SK-N-SH (cell line): ENCODE results near the gene FOXP1. TPM values are rescaled to one million over a fixed set of nuclear protein-coding genes. Genes with fewer than 3 reads are reported as not detected.

ENCODE experiments used
- CTCF ChIA-PET: fragments of 300-600, 350-600 bp; formaldehyde crosslinking; extraction: SDS; loops from one replicate; lab custom pipeline; 2021; lab: Yijun Ruan, JAX
- POLR2A ChIA-PET: fragments of 350-600 bp; sonication (Branson Sonifier 250); formaldehyde crosslinking; extraction: SDS; loops from one replicate; lab custom pipeline; 2020; ENCODE audit warnings: antibody characterized with exemption, inconsistent platforms; lab: Yijun Ruan, JAX
- DNase-seq: peaks from one replicate; pipeline ENCODE4 v3.0.0; 2012
- H2AFZ ChIP-seq: fragments of 200-600 bp; sonication (generic); 2 replicates; pipeline ENCODE4 v1.8.1; 2016; ENCODE audit warnings: antibody characterized with exemption, mild to moderate bottlenecking, low read depth
- H3F3A ChIP-seq: fragments of 200-600 bp; sonication (generic); replicated peaks from 2 replicates; pipeline ENCODE3; 2016; ENCODE audit warnings: antibody characterized with exemption, mild to moderate bottlenecking; ENCODE audit not compliant: insufficient read depth
- H3K27ac ChIP-seq, 2 experiments: fragments of 200-500 bp in 1 of 2; fragments of 200-600 bp in 1 of 2; sonication (Bioruptor generic) in 1 of 2; sonication (generic), shearing (Covaris generic) in 1 of 2; 2 replicates each; pipeline versions ENCODE4 v1.5.1 to v1.6.1; 2014 to 2016; ENCODE audit warnings: low read depth in 2 of 2, inconsistent platforms in 1 of 2, low read length in 1 of 2, mild to moderate bottlenecking in 1 of 2, mixed read lengths in 1 of 2
- H3K27me3 ChIP-seq: fragments of 200-600 bp; sonication (generic), shearing (Covaris generic); 2 replicates; pipeline ENCODE4 v1.6.1; 2016; ENCODE audit warnings: mixed run types; ENCODE audit not compliant: insufficient read depth
- H3K36me3 ChIP-seq, 2 experiments: fragments of 200-500 bp in 1 of 2; fragments of 200-600 bp in 1 of 2; sonication (Bioruptor generic) in 1 of 2; sonication (generic) in 1 of 2; replicated peaks in 1 of 2; 2 replicates each; pipeline versions ENCODE3 to v1.5.1; 2014 to 2016; ENCODE audit warnings: low read length in 1 of 2, mild to moderate bottlenecking in 1 of 2; ENCODE audit not compliant: insufficient read depth in 2 of 2, control insufficient read depth in 1 of 2
- H3K4me1 ChIP-seq, 2 experiments: fragments of 200-500 bp in 1 of 2; fragments of 200-600 bp in 1 of 2; sonication (Bioruptor generic) in 1 of 2; sonication (generic), shearing (Covaris generic) in 1 of 2; 2 replicates each; pipeline versions ENCODE4 v1.5.1 to v1.6.1; 2014 to 2016; ENCODE audit warnings: low read depth in 1 of 2, low read length in 1 of 2, mixed run types in 1 of 2; ENCODE audit not compliant: insufficient read depth in 2 of 2, control insufficient read depth in 1 of 2
- H3K4me2 ChIP-seq: fragments of 200-600 bp; sonication (generic), shearing (Covaris generic); 2 replicates; pipeline ENCODE4 v1.6.1; 2017; ENCODE audit warnings: mixed run types
- H3K4me3 ChIP-seq, 2 experiments: fragments of 200-500 bp in 1 of 2; fragments of 200-600 bp in 1 of 2; sonication (Bioruptor generic) in 1 of 2; sonication (generic), shearing (Covaris generic) in 1 of 2; 2 replicates each; pipeline versions ENCODE4 v1.5.1 to v1.8.1; 2014 to 2016; ENCODE audit warnings: low read depth in 2 of 2, inconsistent platforms in 1 of 2, low read length in 1 of 2, mild to moderate bottlenecking in 1 of 2, mixed read lengths in 1 of 2, moderate library complexity in 1 of 2
- H3K79me2 ChIP-seq: fragments of 200-600 bp; sonication (generic); 2 replicates; pipeline ENCODE4 v1.8.1; 2017; ENCODE audit warnings: mild to moderate bottlenecking; ENCODE audit not compliant: insufficient read depth
- H3K9ac ChIP-seq: fragments of 200-600 bp; sonication (generic); 2 replicates; pipeline ENCODE4 v1.6.1; 2017; ENCODE audit warnings: mixed run types
- H3K9me2 ChIP-seq: fragments of 200-600 bp; sonication (generic); 2 replicates; pipeline ENCODE4 v1.6.1; 2017; ENCODE audit warnings: mixed run types
- H3K9me3 ChIP-seq: fragments of 200-600 bp; sonication (generic); 2 replicates; pipeline ENCODE4 v1.6.1; 2017; ENCODE audit warnings: mixed run types, mild to moderate bottlenecking, moderate library complexity
- H4K20me1 ChIP-seq: fragments of 200-600 bp; sonication (generic); 2 replicates; pipeline ENCODE4 v1.6.1; 2017; ENCODE audit warnings: mild to moderate bottlenecking, mixed run types; ENCODE audit not compliant: insufficient read depth
- CHD2 ChIP-seq: fragments of 150-350 bp; IDR thresholded peaks from 2 replicates; pipeline ENCODE4 v1.6.1; 2018; ENCODE audit warnings: low read length; ENCODE audit not compliant: partially characterized antibody
- ELF1 ChIP-seq: IDR thresholded peaks from 2 replicates; pipeline ENCODE4 v1.4.0; 2012
- EP300 ChIP-seq, 2 experiments: IDR thresholded peaks; 2 replicates each; pipeline versions ENCODE4 v1.4.0 to v1.6.1; 2012; ENCODE audit warnings: borderline replicate concordance in 1 of 2, low read depth in 1 of 2, low read length in 1 of 2
- FOSL2 ChIP-seq: IDR thresholded peaks from 2 replicates; pipeline ENCODE4 v1.4.0; 2012; ENCODE audit warnings: low read depth, mild to moderate bottlenecking, moderate library complexity, borderline replicate concordance
- FOXJ3 ChIP-seq: sonication (generic); formaldehyde crosslinking; IDR thresholded peaks from 2 replicates; pipeline ENCODE4 v1.5.1; 2020; ENCODE audit warnings: mild to moderate bottlenecking, missing genetic modification reagents
- FOXM1 ChIP-seq: IDR thresholded peaks from 2 replicates; pipeline ENCODE4 v1.4.0; 2012; ENCODE audit warnings: low read depth, mild to moderate bottlenecking
- GABPA ChIP-seq: IDR thresholded peaks from 2 replicates; pipeline ENCODE4 v1.4.0; 2012; ENCODE audit warnings: low read depth, mild to moderate bottlenecking
- GATA2 ChIP-seq: sonication (generic); formaldehyde crosslinking; IDR thresholded peaks from 2 replicates; pipeline ENCODE4 v1.5.0; 2020; ENCODE audit warnings: mild to moderate bottlenecking, missing genetic modification reagents
- NFIC ChIP-seq: IDR thresholded peaks from 2 replicates; pipeline ENCODE4 v1.4.0; 2012; ENCODE audit warnings: borderline replicate concordance
- POLR2AphosphoS5 ChIP-seq: IDR thresholded peaks from 2 replicates; pipeline ENCODE4 v1.6.1; 2012; ENCODE audit warnings: low read depth, low read length
- RAD21 ChIP-seq: IDR thresholded peaks from 2 replicates; pipeline ENCODE4 v1.6.1; 2012; ENCODE audit warnings: mild to moderate bottlenecking, low read length
- RCOR1 ChIP-seq: fragments of 150-350 bp; IDR thresholded peaks from 2 replicates; pipeline ENCODE4 v1.6.1; 2017; ENCODE audit warnings: antibody characterized with exemption, low read length
- RFX5 ChIP-seq: IDR thresholded peaks from 2 replicates; pipeline ENCODE4 v1.6.1; 2012; ENCODE audit warnings: mild to moderate bottlenecking, improper control_type of control experiment, low read length
- SIN3A ChIP-seq: IDR thresholded peaks from 2 replicates; pipeline ENCODE4 v1.6.1; 2012; ENCODE audit warnings: low read depth, mild to moderate bottlenecking, low read length, moderate library complexity, borderline replicate concordance
- SMC3 ChIP-seq: IDR thresholded peaks from 2 replicates; pipeline ENCODE4 v1.6.1; 2012; ENCODE audit warnings: low read depth, low read length, improper control_type of control experiment
- YY1 ChIP-seq: IDR thresholded peaks from 2 replicates; pipeline ENCODE4 v1.4.0; 2012; ENCODE audit warnings: low read depth, mild to moderate bottlenecking
- WGBS: methylation state at CpG from one replicate; pipeline ENCODE4 v1.1.6; 2017; ENCODE audit warnings: low lambda C conversion rate; 5-methylcytosine and 5-hydroxymethylcytosine counted together
- polyA plus RNA-seq, 3 experiments: library from polyadenylated mRNA; depleted of rRNA; stranded (reverse); fragments of >200 nt; gene quantifications; 2 replicates each; pipeline ENCODE4 v1.2.3, GENCODE V29; 2012
- TF ChIP-seq, protein P1 (sequence below): IDR thresholded peaks from 2 replicates; pipeline ENCODE4 v1.6.1; 2012; ENCODE audit warnings: mild to moderate bottlenecking, low read depth, low read length, moderate library complexity
- TF ChIP-seq, protein P2 (sequence below): IDR thresholded peaks from 2 replicates; pipeline ENCODE4; 2012

The FOXP1 gene
- polyA plus RNA-seq, 1 of the 3 experiments (the other 2 are of a cell fraction) = 8.8 TPM

DNA sequence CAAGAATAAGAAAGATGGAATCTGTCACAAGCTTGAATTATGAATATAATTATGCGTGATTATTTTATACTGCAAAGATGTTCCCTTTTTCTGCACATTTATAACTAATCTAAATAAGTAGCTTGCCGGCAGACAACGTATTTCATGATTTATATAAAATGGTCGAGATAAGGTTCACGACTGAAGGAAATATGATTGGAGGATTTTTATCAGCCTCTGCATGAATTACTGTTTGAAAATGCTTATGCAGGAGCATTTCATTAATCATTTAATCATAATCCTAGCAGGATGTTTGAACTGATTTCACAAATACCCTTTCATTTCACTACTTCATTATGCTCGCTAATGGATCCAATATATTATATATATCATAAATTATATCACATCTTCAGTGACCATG, 580.0 kb downstream of the FOXP1 start:
- H3K27me3 ChIP-seq = no peaks in the 10 kb centered on the region
- peaks cover 0 to 22% of the 10 kb centered on the region in 2 experiments for H3K36me3 ChIP-seq
- no peaks in the 10 kb centered on the region for H3K9me2 ChIP-seq
- WGBS = 70% methylated on average over 6 of the region's 6 CpGs
- ChIA-PET POLR2A (no interaction called here), CTCF (interaction anchor here (0.6 to 4.0 kb wide), 4 partner anchors 65 to 934 kb away, joined by 3 to 43 read pairs (median 4); partner anchors contain the start of gene FOXP1)
- peaks cover 43% of the 10 kb centered on the region for H3F3A ChIP-seq
- H3K79me2 ChIP-seq = peaks cover 92% of the 10 kb centered on the region
- H3K9ac ChIP-seq = no peak overlapping the region
- peak overlapping the region; percentile 47 to 75; a peak in 2 of 4 replicates for H3K27ac ChIP-seq
- peaks cover 16 to 42% of the 10 kb centered on the region in 2 experiments for H3K4me1 ChIP-seq
- H3K4me3 ChIP-seq = no peak overlapping the region
- H2AFZ ChIP-seq = no peak overlapping the region
- H3K9me3 ChIP-seq = no peaks in the 10 kb centered on the region
- no peak overlapping the region for H3K4me2 ChIP-seq
- no peaks in the 10 kb centered on the region for H4K20me1 ChIP-seq
- no peak for DNase-seq
- TF ChIP-seq CHD2 (no peak), RCOR1 (peak; percentile 23; the same call in 1 of the 2 replicates)

DNA sequence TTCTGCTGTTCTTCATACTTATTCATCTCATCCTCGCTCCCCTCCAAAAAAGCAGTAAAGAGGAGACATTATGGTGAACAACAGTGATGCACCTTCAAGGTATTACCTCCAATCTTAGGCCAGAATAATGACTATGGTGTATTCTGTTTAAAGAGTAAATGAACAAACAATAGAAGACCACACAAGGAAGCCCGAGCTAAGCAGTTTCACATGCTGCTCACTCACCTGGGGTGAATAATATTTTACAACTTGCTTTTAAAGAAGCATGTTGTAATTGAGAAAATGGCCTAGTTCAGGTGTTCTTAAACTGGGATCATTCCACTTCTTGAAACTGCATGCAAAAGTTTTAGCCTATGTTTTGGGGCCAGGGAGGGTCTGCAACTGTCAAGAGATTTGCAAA, 581.2 kb downstream of the FOXP1 start:
- DNase-seq = no peak
- Histone ChIP-seq H3F3A (peaks cover 35% of the 10 kb centered on the region), H3K4me1 (peaks cover 16 to 42% of the 10 kb centered on the region in 2 experiments), H3K36me3 (peaks cover 2 to 29% of the 10 kb centered on the region in 2 experiments), H2AFZ (no peak overlapping the region), H3K4me3 (no peak overlapping the region), H3K79me2 (peaks cover 93% of the 10 kb centered on the region), H3K27ac (peak overlapping the region in 1 of 2 experiments; percentile 75; a peak in 2 of 4 replicates), H3K9ac (no peak overlapping the region), H3K9me2 (no peaks in the 10 kb centered on the region), H3K9me3 (no peaks in the 10 kb centered on the region), H4K20me1 (no peaks in the 10 kb centered on the region), H3K4me2 (no peak overlapping the region), H3K27me3 (no peaks in the 10 kb centered on the region)
- WGBS = 96% methylated on average over 2 of the region's 2 CpGs
- CTCF ChIA-PET = no interaction called here
- TF ChIP-seq, protein P1, sequence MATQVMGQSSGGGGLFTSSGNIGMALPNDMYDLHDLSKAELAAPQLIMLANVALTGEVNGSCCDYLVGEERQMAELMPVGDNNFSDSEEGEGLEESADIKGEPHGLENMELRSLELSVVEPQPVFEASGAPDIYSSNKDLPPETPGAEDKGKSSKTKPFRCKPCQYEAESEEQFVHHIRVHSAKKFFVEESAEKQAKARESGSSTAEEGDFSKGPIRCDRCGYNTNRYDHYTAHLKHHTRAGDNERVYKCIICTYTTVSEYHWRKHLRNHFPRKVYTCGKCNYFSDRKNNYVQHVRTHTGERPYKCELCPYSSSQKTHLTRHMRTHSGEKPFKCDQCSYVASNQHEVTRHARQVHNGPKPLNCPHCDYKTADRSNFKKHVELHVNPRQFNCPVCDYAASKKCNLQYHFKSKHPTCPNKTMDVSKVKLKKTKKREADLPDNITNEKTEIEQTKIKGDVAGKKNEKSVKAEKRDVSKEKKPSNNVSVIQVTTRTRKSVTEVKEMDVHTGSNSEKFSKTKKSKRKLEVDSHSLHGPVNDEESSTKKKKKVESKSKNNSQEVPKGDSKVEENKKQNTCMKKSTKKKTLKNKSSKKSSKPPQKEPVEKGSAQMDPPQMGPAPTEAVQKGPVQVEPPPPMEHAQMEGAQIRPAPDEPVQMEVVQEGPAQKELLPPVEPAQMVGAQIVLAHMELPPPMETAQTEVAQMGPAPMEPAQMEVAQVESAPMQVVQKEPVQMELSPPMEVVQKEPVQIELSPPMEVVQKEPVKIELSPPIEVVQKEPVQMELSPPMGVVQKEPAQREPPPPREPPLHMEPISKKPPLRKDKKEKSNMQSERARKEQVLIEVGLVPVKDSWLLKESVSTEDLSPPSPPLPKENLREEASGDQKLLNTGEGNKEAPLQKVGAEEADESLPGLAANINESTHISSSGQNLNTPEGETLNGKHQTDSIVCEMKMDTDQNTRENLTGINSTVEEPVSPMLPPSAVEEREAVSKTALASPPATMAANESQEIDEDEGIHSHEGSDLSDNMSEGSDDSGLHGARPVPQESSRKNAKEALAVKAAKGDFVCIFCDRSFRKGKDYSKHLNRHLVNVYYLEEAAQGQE = no peak
- TF ChIP-seq POLR2AphosphoS5 = no peak
- TF ChIP-seq SIN3A = no peak
- TF ChIP-seq, all 33 proteins: peak for 0
- POLR2A ChIA-PET = no interaction called here

DNA sequence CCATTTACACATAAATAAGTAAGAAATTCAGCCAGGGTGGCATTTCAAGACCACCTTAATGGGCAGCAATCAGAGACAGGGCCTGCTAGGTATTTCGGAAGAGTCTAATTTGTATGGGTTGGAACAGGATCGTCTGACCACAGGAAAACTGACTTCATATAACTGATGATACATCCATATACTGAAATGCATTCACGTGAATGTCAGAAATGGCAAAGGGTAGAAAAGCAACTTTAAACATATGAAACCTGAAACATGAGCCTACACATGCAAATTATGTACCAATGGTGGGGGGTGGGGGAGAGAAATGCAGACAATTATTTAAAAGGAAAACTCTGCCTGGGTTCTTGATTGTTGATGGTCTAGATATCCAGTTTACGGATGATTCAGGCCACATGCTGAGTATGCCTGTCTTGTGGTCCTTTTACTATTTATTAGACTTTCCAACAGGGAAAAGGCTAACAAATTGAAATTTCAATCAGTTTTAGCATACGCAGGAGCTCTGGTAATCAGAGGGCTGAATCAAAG, 582.2 kb downstream of the FOXP1 start:
- no peaks in the 10 kb centered on the region for H3K9me3 ChIP-seq
- H3K79me2 ChIP-seq = peaks cover 93% of the 10 kb centered on the region
- POLR2A ChIA-PET = no interaction called here
- TF ChIP-seq RFX5 = no peak
- no peak for TF ChIP-seq FOXJ3 (CRISPR knock-in tag)
- TF ChIP-seq GATA2 = 0 out of 2 replicates have a peak, but pooled peaks have one; percentile 1
- TF ChIP-seq CHD2 = no peak
- TF ChIP-seq NFIC = no peak
- TF ChIP-seq RAD21 = no peak
- no peak for TF ChIP-seq FOXM1
- TF ChIP-seq EP300 (IDR thresholded peaks at IDR 0.05; ENCODE audit: borderline replicate concordance in 1 of 2, low read depth in 1 of 2, low read length in 1 of 2) = 0 out of 4 replicates have a peak, but pooled peaks of 1 of the 2 experiments have one; percentile 11
- TF ChIP-seq GABPA = no peak
- TF ChIP-seq, protein P2, sequence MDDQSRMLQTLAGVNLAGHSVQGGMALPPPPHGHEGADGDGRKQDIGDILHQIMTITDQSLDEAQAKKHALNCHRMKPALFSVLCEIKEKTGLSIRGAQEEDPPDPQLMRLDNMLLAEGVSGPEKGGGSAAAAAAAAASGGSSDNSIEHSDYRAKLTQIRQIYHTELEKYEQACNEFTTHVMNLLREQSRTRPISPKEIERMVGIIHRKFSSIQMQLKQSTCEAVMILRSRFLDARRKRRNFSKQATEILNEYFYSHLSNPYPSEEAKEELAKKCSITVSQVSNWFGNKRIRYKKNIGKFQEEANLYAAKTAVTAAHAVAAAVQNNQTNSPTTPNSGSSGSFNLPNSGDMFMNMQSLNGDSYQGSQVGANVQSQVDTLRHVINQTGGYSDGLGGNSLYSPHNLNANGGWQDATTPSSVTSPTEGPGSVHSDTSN = no peak
- no peak for TF ChIP-seq FOSL2
- no peak for TF ChIP-seq ELF1
- no peak for TF ChIP-seq YY1
- no peak for TF ChIP-seq SMC3
- H3K9ac ChIP-seq = no peak overlapping the region
- WGBS = 60% methylated on average over 5 of the region's 5 CpGs
- DNase-seq = no peak
- H3K27ac ChIP-seq = peak overlapping the region; percentile 43 to 75
- no peaks in the 10 kb centered on the region for H4K20me1 ChIP-seq
- H3K36me3 ChIP-seq = peaks cover 2 to 36% of the 10 kb centered on the region in 2 experiments
- H3K9me2 ChIP-seq = no peaks in the 10 kb centered on the region
- H3F3A ChIP-seq = peaks cover 35% of the 10 kb centered on the region
- H2AFZ ChIP-seq = no peak overlapping the region
- no peaks in the 10 kb centered on the region for H3K27me3 ChIP-seq
- peak overlapping the region; percentile 26; the same call in 1 of the 2 replicates for H3K4me2 ChIP-seq
- no peak overlapping the region; a peak in 1 of 4 replicates for H3K4me3 ChIP-seq
- peaks cover 16 to 42% of the 10 kb centered on the region in 2 experiments for H3K4me1 ChIP-seq
- CTCF ChIA-PET = no interaction called here
